Right lobe of liver (tissue), 6 donors: Measurements from ENCODE around the gene RERE. TPM values are rescaled to one million over a fixed set of nuclear protein-coding genes. Genes with fewer than 3 reads are reported as not detected.

Experiments
- ATAC-seq, 4 donors: fragments of 200-7000 bp; cut with Tn5 transposase; one replicate each; pipeline ENCODE4 v1.9.1; 2020; ENCODE audit warnings: mild to moderate bottlenecking in 4 of 4, moderate library complexity in 4 of 4
- DNase-seq, 3 donors: peaks; one replicate each; pipeline ENCODE4 v3.0.0-alpha.2; 2020
- H3K27ac ChIP-seq, 3 donors: fragments of 200-600 bp; one replicate each; pipeline ENCODE4 v1.8.0; 2022
- H3K27me3 ChIP-seq, 2 donors: fragments of 200-600 bp; one replicate each; pipeline ENCODE4 v1.8.0; 2022
- H3K36me3 ChIP-seq, 4 donors: fragments of 200-600 bp; sonication (generic) in 1 of 4; one replicate each; pipeline versions ENCODE4 v1.5.1 to v1.8.0; 2017 to 2022; ENCODE audit warnings: control low read depth in 1 of 4
- H3K4me1 ChIP-seq, 4 donors: fragments of 200-600 bp; sonication (generic) in 1 of 4; one replicate each; pipeline versions ENCODE4 v1.5.1 to v1.8.0; 2017 to 2022; ENCODE audit warnings: control low read depth in 1 of 4
- H3K4me3 ChIP-seq, 3 donors: fragments of 200-600 bp; one replicate each; pipeline ENCODE4 v1.8.0; 2022
- H3K9me3 ChIP-seq, 4 donors: fragments of 200-600 bp; sonication (generic) in 1 of 4; one replicate each; pipeline versions ENCODE4 v1.5.1 to v1.8.0; 2017 to 2022; ENCODE audit warnings: control low read depth in 1 of 4
- CTCF ChIP-seq, 4 donors: fragments of 200-600 bp in 3 of 4; fragments of 450-650 bp in 1 of 4; IDR thresholded peaks; one replicate each; pipeline versions ENCODE4 v1.5.1 to v1.8.0; 2016 to 2022; ENCODE audit warnings: antibody characterized with exemption in 4 of 4, mild to moderate bottlenecking in 2 of 4
- POLR2A ChIP-seq: fragments of 450-650 bp; IDR thresholded peaks from one replicate; pipeline ENCODE4 v1.6.1; 2017; ENCODE audit warnings: antibody characterized with exemption, mild to moderate bottlenecking
- WGBS: methylation state at CpG from one replicate; pipeline ENCODE4 v1.1.6; 2018; ENCODE audit warnings: low coverage, low lambda C conversion rate; ENCODE audit not compliant: insufficient coverage; ENCODE audit errors: missing lambda C conversion rate; 5-methylcytosine and 5-hydroxymethylcytosine counted together
- intact Hi-C, 2 donors: fragments of 100-400 bp; cut with DNase I; formaldehyde crosslinking; loops; one replicate each; pipeline versions ENCODE4 v1.11.2 to v1.14.1; 2022
- total RNA-seq, 6 experiments: library from RNA; depleted of rRNA in 2 of 6; stranded (reverse); fragments of >200 nt in 2 of 6; fragmentation: NEBNext Ultra II Directional in 3 of 6; extraction: Animal tissue kit (Norgen Biotek cat#: 25700) in 3 of 6; gene quantifications; one replicate each; pipeline versions ENCODE4 v1.1.0 to v1.2.4, GENCODE V29; 2016 to 2023
- donor health status: DM: no; HTN: yes; CAD: no.
- donor health status: DM: no; HTN: no; CAD: no.
- donor health status: DM: no; HTN: no; CAD: no.
- donor health status: DM: no; HTN: yes; CAD: no.
- donor health status: DM: no; HTN: yes; CAD: no.

RERE gene
- total RNA-seq, 6 experiments from 2014 or later = 17.5 to 38.4 (median 25.0) TPM

- Histone ChIP-seq H3K27me3 (no peaks in the 10 kb centered on the region), H3K4me1 (peaks cover 0 to 6% (median 0%) of the 10 kb centered on the region in 4 donors), H3K9me3 (no peaks in the 10 kb centered on the region), H3K27ac (no peak overlapping the region), H3K36me3 (peaks cover 0 to 81% (median 49%) of the 10 kb centered on the region in 4 donors), H3K4me3 (no peak overlapping the region)
- DNase-seq = peak in 1 of 3 donors; percentile 49
- TF ChIP-seq POLR2A = no peak
- TF ChIP-seq CTCF (IDR thresholded peaks at IDR 0.05) = no peak
- ATAC-seq = peak in 1 of 4 donors; percentile 8
- WGBS = no CpG with 5 or more reads among the region's 14 CpGs
- intact Hi-C loops = no loop called here
These were observed 459.9 kb downstream of the RERE start for GRCh38 chr1:8357329-8358101.

GRCh38 chr1:8356256-8357209, 460.9 kb downstream of the RERE start:
- no peak overlapping the region for H3K27ac ChIP-seq
- no peak overlapping the region for H3K4me3 ChIP-seq
- ATAC-seq = no peak

DNA sequence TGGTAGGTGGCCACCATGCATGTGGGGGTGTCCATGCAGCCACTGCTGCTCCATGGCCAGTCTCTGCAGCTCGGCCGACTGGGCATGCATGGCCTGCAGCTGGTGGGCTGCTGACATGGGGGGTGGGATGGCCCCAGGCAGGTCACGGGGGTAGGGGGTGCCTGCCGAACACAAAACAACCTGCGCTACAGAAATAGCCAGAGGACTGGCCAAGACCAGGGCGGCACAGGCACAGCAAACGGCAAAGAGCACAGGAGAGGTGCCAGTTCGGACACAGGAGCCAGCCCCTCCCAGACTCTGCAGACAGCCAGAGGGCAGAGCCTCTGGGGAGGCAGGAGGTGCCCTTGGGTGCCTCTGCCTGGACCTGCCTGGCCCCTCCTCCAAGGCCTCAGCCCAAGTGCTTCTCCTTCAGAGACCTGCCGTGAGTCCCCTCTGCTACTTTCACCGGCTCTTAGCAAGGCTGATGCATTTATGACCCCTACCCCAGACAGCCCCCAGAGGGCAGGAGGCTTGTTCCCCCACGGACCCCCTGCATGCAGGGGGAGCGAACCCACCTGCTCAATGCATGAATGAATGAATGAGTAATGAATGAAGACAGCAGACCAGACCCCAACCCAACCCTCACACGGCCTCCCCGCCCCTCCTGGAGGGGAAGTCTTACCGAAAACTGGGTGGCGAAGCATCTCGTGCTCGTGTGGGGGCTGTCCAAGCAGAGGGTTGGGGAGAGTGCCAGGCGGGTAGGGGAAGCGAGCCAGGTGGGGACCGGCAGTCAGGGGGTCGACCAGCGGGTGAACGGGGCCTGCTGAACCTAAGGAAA, 461.8 kb downstream of the RERE start:
- intact Hi-C loops = no loop called here
- H3K27me3 ChIP-seq = no peaks in the 10 kb centered on the region
- H3K9me3 ChIP-seq = no peaks in the 10 kb centered on the region
- no peak overlapping the region for H3K27ac ChIP-seq
- H3K4me3 ChIP-seq = no peak overlapping the region
- ATAC-seq (peak in 1 of 4 donors; percentile 34), DNase-seq (peak in 1 of 3 donors; percentile 50)
- TF ChIP-seq CTCF (IDR thresholded peaks at IDR 0.05) = no peak
- TF ChIP-seq POLR2A = no peak
- WGBS = 94% methylated on average over 9 of the region's 24 CpGs
- peaks cover 0 to 65% (median 40%) of the 10 kb centered on the region in 4 donors for H3K36me3 ChIP-seq
- no peaks in the 10 kb centered on the region for H3K4me1 ChIP-seq

More at GRCh38 chr1:8356256-8357209, 460.9 kb downstream of the RERE start:
- no peak for TF ChIP-seq CTCF (IDR thresholded peaks at IDR 0.05)
- no peak for TF ChIP-seq POLR2A
- intact Hi-C loops = no loop called here
- Histone ChIP-seq H3K9me3 (no peaks in the 10 kb centered on the region), H3K27me3 (no peaks in the 10 kb centered on the region), H3K36me3 (peaks cover 0 to 71% (median 44%) of the 10 kb centered on the region in 4 donors), H3K4me1 (peaks cover 0 to 3% (median 0%) of the 10 kb centered on the region in 4 donors)
- no peak for DNase-seq
- 89% methylated on average over 8 of the region's 27 CpGs for WGBS

GRCh38 chr1:8354038-8354437, 463.4 kb downstream of the RERE start:
- Histone ChIP-seq H3K4me1 (no peaks in the 10 kb centered on the region), H3K36me3 (peaks cover 0 to 54% (median 32%) of the 10 kb centered on the region in 4 donors), H3K27me3 (no peaks in the 10 kb centered on the region), H3K4me3 (no peak overlapping the region), H3K9me3 (no peaks in the 10 kb centered on the region), H3K27ac (no peak overlapping the region)
- DNase-seq (no peak), ATAC-seq (no peak)
- WGBS = 80% methylated on average over 8 of the region's 8 CpGs
- intact Hi-C loops = no loop called here
- TF ChIP-seq CTCF (IDR thresholded peaks at IDR 0.05) (no peak), POLR2A (no peak)
